NCI-H1436 (cell line): ENCODE results near the gene BAG3.
"Not testable (repeated sequence)": the region's sequence is repeated elsewhere in the genome, so short reads cannot be mapped to it uniquely, and the experiment has no call there.

ENCODE experiments used
- DNase-seq: peaks from one replicate; lab custom pipeline; 2025; lab: John Stamatoyannopoulos, UW

Gene BAG3

DNA sequence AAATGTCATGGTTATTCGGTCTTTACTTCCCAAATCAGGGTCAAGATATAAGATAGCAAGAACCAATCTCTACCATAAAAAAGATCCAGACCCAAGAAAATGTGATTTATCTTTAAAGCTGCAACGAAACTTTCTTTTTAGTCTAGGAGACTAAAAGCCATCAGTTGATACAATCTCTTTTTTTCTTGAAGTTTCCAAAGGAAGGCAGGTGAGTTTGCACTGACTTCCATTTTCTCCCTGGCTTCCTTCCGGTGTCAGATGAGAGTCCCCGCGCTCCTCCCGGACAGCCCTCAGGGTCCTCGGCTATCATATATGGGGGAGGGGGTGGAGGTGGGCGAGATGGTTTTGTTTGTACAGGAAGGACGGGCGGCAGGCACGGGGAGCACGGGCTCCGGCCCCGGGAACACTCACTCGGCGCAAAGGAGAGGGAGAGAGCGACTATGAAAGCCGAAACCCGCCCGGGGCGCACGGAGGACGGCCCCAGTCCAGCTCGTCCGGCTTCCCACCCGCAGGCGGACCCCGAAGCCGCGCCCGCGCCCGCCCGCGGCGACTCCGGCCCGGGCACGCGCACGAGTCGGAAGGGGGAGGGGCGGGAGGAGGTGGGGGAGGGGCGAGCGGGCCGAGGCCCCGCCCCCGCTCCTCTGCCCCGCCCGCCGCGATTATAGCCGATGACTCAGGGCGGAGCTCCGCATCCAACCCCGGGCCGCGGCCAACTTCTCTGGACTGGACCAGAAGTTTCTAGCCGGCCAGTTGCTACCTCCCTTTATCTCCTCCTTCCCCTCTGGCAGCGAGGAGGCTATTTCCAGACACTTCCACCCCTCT is at the start of gene BAG3:
BAG3 (plus strand) TSS at position 689 of the 822 bp plus-strand sequence. CDS start 296 bp downstream, outside the sequence.
- peak; percentile 63 for DNase-seq

DNA sequence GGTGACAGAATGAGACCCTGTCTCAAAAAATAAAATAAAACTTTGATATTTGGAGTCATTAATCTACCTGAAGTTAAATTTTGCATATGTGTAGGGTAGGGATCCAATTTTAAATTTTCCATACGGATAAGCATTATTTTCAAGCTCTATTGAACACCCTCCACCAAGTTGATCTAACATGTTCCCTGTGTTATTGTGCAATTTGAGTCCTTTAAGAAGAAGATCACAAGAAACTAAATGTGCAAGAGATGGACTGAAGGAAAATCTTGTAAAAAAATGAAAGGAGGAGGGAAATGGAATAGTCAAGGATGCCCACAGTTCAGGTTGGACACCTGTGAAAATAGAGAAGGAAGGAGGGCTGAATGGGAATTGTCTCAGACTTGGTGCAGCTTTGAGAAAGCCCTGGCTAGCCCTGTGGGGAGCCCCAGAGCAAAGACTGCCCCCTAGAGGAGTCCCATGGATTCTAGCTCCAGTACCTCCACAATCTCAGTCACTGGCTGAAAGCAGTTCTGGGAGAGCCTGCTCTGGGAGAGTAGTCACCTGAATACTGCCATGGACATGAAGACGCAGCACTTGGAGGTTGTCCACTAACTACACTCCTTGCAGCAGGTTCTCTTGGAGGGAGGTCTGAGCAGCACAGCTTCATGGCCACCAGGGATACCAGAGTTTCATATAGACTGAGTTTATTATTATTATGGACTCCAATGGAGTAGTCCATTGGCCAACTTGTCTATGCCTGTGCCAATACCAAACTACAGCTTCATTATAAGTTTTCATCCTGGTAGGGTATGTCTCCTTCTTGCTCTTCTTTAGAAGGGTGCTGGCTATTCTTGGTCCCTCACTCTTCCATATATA is 48.7 kb upstream of the BAG3 start:
- peak; percentile 12 for DNase-seq

DNA sequence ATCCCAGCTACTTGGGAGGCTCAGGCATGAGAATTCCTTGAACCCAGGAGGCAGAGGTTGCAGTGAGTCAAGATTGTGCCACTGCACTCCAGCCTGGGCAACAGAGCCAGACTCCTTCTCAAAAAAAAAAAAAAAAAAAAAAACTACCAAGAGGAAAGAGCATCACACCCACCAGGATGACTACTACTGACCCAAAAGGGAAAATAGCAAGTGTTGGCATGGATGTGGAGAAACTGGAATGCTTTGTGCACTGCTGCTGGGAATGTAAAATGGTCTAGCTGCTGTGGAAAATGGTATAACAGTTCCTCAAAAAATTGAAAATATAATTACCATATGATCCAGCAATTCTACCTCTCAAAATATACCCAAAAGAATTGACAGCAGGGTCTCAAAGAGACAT is 46.7 kb upstream of the BAG3 start:
- DNase-seq: no peak

DNA sequence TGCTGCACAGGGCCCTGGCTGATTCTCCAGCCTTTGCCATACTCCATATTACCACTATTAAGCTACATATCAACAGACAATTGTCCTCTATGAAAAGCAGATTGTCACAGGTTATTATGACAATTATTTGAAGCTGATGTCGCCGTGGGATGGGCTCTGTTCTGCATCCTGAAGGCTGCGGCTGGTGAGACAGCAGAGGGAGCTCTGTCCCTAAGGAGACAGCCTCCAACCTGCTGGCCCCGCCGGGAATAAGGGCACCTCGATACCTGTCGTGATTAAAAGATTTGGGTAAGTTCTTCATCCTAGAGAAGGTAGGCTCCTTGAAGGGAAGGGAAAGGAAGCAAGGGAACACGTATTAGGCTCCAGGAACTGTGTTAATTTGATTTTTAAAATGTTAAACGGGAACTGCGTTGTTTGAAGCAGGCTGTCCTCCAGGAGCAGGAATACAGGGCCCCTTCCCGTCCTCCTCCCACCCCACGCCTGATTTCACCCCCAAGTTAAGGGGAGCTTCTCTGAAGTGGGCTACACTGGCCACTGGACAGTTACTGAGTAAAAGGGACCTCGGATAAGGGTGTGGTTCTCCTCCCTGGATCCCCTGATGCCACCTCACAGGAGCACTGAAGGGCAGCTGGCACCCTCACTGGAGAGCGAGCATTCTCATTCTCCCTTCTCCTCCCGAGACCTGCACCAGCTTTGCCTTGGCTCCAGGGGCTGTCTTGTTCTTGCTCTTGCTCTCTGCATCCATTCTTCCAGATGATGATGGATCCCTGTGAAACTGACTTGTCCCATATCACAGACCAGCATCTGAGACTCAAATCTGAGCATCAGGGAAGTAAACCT is 42.6 kb upstream of the BAG3 start:
- peak; percentile 64 for DNase-seq

DNA sequence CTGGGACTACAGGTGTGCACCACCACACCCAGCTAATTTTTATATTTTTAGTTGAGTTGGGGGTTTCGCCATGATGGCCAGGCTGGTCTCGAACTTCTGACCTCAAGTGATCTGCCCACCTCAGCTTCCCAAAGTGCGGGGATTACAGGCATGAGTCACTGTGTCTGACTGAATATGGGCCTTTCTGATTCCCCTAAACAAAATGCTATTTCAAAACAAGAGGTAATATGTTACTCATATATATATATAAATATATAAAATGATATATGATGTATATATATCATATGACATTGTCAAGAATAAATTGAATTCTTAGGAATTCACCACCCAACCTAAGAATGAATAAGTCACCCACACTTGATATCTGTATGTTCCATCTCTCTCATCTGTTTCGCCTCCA is 41.7 kb upstream of the BAG3 start:
- DNase-seq: no peak

DNA sequence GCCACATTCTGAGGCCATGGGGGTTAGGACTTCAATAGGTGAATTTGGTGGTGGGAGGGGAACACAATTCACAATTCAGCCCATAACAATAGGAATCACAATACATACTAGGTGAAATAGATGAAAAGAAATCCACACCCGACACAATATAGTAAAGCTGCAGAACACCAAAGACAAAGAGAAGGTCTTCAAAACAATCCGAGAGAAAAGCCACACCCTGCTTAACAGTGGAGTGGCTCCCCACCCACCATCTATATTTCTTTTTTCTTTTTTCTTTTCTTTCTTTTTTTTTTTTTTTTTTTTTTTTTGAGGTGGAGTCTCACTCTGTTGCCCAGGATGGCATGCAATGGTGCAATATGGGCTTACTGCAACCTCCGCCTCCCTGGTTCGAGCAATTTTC is 39.7 kb upstream of the BAG3 start:
- DNase-seq: no peak

DNA sequence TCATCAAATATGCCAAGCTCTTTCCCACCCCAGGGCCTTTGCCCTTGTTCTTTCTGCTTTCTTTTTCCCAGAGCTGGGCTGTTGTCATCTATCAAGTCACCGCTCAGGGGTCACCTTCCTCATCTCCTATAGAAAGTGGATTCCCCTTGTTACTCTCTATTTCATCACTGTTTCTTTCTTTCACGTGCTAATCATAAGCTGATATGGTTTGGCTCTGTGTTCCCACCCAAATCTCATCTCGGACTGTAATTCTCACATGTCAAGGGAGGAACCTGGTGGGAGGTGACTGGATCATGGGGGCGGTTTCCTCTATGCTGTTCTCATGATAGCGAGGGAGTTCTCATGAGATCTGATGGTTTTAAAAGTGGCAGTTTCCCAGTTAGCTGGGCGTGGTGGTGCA is 37.4 kb upstream of the BAG3 start:
- DNase-seq: no peak

DNA sequence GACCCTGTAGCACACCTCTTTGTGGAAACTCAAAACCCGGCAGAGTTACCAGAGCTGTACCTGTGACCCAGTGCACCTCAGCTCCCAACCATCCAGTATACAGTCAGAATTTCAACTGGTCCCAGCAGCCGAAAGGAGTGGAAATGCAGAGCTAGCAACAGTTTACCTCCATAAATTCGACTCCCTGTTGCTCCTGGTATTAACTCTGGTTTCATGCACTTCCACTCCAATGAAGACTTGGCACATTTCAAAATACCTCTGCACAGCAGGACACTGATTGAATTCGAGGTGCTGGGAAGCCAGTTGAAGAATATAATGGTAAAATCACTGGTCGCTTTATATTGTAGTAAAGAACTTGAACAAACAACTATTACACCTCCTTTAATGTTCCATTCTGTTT is 36.5 kb upstream of the BAG3 start:
- DNase-seq: no peak

DNA sequence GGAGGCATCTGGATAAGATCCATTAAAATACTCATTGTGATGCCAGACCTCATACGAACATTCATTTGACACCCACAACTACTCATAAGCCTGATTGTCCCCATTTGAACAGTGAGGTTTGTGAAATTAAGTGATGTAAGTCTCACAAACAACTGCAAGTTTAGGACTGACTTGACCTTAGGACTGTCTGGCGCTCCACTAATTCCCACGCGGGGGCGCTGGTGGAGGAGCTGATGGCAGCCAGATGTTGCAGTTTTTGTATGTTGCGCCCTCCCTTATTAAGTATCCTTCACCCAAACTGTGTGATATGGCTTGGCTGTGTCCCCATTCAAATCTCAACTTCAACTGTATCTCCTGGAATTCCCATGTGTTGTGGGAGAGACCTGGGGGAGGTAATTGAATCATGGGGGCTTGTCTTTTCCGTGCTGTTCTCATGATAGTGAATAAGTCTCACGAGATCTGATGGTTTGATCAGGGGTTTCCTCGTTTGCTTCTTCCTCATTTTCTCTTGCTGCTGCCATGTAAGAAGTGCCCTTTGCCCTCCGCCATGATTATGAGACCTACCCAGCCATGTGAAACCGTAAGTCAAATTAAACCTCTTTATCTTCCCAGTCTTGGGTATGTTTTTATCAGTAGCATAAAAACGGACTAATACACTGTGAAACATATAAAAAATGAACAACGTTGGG is 34.2 kb upstream of the BAG3 start:
- no peak for DNase-seq

DNA sequence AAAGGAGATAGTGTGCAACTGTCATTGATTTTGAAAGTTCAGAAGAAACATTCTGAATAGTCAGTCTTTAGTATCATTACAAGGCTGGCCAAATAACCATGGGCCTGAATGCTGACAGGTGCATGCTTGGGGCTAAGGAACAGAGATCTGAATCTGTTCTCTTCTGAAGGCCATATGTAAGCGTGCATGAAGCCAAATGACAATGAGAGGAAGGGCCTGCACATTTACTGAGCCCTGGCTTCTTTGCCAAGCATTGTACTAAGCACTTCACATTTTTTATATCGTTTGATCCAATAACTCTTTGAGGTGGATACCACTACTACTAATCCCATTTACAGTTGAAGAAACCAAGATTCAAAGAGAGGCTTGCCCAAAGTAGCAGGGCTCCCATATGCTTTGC is 32.0 kb upstream of the BAG3 start:
- no peak for DNase-seq

DNA sequence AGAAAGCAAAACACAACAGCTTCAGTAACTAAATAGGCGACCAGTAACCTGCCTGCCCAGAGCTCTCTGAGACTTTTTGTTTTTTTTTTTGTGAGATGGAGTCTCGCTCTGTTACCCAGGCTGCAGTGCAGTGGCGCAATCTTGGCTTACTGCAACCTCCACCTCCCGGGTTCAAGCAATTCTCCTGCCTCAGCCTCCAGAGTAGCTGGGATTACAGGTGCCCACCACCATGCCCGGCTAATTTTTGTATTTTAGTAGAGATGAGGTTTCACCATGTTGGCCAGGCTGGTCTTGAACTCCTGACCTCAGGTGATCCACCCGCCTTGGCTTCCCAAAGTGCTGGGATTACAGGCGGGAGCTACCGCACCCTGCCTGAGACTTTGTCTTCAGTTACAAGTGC is 31.4 kb upstream of the BAG3 start:
- not testable (repeated sequence) for DNase-seq

DNA sequence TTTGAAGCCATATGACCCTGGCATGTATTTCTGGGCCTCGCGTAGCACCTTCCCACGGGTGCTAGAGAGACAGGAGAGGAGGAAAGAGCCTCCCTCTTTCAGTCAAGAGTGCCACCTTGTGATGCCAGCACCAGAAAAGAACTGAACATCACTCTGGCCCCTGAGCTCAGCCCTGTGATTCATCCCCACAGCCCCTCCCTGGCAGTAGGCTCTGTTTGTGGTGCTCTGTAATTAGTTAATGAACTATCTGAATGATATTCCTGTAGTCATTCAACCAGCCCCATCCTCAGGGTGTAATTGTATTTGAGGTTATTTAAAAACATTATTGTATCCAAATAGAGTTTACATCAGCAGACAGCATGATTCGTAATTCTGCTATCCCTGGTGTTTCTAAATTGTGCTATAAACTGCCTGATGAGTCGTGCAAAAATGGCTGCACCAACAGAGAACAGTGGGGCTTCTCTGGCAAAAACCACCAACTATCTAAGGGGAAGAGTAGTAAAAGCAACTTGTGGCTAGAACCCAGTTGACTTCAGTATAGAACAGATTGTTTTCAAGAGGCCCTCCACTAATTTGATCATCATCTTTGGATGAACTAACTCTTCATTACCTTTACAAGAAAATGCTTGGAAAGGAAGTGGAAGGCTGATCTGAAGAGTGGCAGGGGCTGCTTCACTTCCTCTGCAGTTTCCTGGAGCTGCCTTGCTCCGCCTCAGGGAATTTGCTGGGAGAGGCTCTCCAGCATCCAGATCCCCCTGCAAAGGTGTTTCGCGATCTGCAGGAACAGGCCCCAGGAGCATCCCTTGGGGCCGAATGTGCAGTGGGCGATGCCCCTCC is 30.7 kb upstream of the BAG3 start:
- DNase-seq: no peak

DNA sequence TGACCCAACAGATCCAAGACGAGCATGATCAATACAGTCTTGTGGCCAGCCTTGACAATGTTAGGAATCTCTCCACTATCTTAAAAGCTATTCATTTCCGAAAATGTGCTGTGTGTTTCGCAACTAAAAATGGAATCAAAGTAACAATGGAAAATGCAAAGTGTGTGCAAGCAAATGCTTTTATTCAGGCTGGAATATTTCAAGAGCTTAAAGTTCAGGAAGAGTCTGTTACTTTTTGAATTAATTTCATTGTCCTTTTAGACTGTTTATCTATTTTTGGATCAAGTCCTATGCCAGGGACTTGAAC is 30.1 kb upstream of the BAG3 start:
- no peak for DNase-seq

DNA sequence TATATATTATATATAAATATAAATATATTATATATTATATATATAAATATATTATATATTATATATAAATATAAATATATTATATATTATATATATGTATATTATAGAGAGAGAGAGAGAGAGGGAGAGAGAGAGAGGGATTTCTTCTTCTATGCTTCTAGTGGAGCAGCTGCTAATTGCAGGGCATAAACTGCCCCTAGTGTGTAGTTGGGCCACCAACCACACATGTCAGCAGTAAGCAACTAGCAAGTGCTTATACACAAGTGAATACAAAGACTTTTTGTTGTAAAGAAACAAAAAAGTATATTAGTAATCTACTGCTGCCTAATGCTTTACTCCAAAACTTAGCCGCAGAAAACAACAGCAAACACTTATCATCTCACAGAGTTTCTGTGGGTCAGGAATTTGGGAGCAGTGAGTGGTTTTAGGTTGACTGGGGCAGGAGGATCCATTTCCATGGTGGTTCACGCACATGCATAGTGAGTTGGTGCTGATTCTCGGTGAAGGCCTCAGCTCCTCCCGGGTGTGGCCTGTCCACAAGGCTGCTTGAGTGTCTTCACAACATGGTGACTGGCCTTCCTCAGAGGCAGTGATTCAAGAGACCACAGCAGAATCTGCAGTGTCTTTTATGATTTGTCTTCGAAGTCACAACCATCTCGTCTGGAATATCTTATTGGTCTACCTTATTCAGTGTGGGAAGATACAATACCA is 25.5 kb upstream of the BAG3 start:
- no peak for DNase-seq

DNA sequence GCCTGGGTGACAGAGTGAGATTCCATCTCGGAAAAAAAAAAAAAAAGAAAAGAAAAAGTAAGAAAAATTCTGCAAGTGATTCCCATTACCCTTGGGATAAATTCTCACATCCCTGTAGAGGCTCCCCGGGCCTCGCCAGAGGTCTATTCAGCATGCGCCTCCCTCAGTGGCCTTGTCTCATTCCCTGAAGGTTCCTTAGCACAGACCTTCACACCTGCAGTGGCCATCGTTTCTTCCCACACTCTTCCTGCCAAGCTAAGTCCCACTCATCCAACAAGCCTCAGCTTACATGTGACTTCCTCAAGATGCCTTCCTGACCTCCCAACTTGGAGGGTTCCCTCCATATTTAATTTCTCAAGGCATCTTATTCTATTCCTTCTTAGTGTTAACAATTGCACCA is 20.9 kb upstream of the BAG3 start:
- no peak for DNase-seq

DNA sequence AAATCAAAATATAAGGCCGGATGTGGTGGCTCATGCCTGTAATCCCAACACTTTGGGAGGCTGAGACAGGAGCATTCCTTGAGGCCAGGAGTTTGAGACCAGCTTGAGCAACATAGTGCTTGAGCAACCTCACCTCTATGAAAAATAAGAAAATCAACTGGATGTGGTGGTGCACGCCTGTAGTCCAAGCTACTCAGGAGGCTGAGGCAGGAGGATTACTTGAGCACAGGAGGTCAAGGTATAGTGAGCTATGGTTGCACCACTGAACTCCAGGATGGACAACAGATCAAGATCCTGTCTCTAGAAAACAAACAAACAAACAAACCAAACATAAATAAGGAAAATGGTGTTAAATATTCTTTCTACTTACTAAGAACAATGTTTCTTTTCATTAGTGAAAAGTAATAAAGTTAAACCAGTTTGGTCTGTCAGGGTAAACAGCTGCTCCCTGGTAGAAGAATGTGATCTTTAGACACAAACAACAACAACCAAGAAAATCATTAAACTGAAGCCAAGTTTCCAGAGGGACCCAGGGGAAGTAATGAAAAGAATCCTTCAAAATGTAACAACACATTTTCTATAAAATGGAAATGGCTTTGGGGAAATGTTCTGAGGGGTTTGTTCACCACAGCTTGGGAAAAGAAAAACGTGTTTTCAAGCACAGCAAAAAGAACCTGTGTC is 17.5 kb upstream of the BAG3 start:
- no peak for DNase-seq

DNA sequence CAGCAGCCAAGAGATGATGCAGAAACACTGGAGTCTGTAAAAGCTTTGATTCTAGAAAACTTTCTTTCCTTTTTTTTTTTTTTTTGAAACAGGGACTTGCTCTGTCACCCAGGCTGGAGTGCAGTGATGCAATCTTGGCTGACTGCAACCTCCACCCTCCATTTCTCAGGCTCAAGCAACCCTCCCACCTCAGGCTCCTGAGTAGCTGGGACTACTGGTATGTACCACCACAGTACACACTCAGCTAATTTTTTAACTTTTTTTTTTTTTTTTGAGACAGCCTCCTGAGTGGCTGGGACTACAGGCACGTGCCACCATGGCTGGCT is 17.0 kb upstream of the BAG3 start:
- DNase-seq: no peak

DNA sequence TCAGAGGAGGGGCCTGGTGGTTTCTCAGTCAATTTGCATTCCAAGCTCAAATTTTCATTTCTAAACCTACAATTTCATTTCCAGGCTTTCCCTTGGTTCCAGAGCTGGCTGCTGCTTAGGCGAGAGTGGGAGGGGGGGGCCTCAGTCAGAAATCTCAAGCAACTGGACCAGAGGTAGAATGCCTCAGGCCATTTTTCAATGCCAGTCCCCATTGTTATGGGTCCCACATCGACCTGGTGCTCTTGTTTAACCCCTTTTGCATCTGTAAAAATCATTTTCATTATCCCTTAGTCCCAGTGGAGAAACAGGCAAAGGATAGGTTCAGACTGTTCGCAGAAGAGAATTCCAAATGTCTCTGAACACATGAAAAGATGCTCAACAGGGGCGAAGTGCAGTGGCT is 13.5 kb upstream of the BAG3 start:
- DNase-seq: no peak

DNA sequence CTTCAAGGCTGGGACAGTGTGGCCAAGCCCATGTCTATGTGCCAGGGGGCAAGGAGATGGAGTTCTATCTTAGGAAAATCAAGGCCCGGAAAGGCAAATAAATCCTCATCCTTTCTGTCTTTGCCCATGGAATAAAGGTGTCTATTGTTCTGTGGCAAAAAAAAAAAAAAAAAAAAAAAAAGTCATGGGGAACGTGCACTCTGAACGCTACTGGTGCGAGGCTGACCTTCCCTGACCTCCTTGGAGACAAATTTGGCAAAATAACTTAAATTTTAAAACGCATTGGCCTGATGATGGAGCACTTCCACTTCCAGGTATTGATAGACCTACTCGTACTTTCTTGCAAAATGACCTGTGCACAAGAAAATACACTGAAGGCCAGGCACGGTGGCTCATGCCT is 12.2 kb upstream of the BAG3 start:
- no peak for DNase-seq

DNA sequence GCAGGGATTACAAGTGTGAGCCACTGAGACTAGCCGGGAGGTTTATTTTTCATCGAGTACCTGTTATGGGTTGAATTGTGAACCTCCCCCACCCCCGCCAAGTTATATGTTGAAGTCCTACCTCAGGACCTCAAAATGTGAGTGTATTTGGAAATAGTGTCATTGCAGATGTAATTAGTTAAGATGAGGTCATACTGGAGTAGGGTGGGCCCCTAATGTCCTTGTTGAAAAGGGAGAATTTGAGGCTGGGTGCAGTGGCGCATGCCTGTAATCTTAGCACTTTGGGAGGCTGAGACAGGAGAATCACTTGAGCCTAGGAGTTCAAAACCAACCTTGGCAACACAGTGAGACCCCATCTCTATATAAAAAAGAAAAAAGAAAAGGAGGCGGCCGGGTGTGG is 10.8 kb upstream of the BAG3 start:
- no peak for DNase-seq
